DOHH2 (cell line): ENCODE data around the gene SAE1.
A peak's percentile ranks its signal among the peaks of the same experiment; 100 is the strongest.

Source experiments
- H3F3A ChIP-seq: fragments of 200-600 bp; sonication (generic), shearing (Covaris generic); 2 replicates; pipeline ENCODE4 v1.6.0; 2016; ENCODE audit warnings: antibody characterized with exemption, mild to moderate bottlenecking; ENCODE audit not compliant: control insufficient read depth, insufficient read depth
- H3K27ac ChIP-seq: fragments of 200-600 bp; sonication (generic); 2 replicates; pipeline ENCODE4 v1.5.1; 2014; ENCODE audit warnings: low read depth, mild to moderate bottlenecking, low read length, moderate library complexity
- H3K27me3 ChIP-seq: fragments of 200-600 bp; sonication (generic); 2 replicates; pipeline ENCODE4 v1.6.1; 2014; ENCODE audit warnings: mild to moderate bottlenecking, low read length, mixed read lengths; ENCODE audit not compliant: control insufficient read depth
- H3K36me3 ChIP-seq: fragments of 200-600 bp; sonication (generic); 2 replicates; pipeline ENCODE4 v1.6.1; 2014; ENCODE audit warnings: mild to moderate bottlenecking, low read length, moderate library complexity, mixed read lengths; ENCODE audit not compliant: control insufficient read depth
- H3K4me1 ChIP-seq: fragments of 200-600 bp; sonication (generic); 2 replicates; pipeline ENCODE4 v1.6.1; 2014; ENCODE audit warnings: mild to moderate bottlenecking, low read length, mixed read lengths; ENCODE audit not compliant: control insufficient read depth
- H3K4me2 ChIP-seq: fragments of 200-600 bp; sonication (generic); 2 replicates; pipeline ENCODE4 v1.6.0; 2014; ENCODE audit warnings: mild to moderate bottlenecking, low read length, moderate library complexity
- H3K4me3 ChIP-seq: fragments of 200-600 bp; sonication (generic); 2 replicates; pipeline ENCODE4 v1.5.1; 2014; ENCODE audit warnings: mild to moderate bottlenecking, low read length, mixed read lengths
- H3K79me2 ChIP-seq: fragments of 200-600 bp; sonication (generic); 2 replicates; pipeline ENCODE4 v1.6.1; 2014; ENCODE audit warnings: mild to moderate bottlenecking, low read length, mixed read lengths; ENCODE audit not compliant: control insufficient read depth
- H3K9me2 ChIP-seq: fragments of 200-600 bp; sonication (generic); replicated peaks from 2 replicates; pipeline ENCODE4 v1.6.1; 2014; ENCODE audit warnings: mild to moderate bottlenecking, low read length, mixed read lengths; ENCODE audit not compliant: control insufficient read depth
- H3K9me3 ChIP-seq: fragments of 200-600 bp; sonication (generic); 2 replicates; pipeline ENCODE4 v1.6.1; 2014; ENCODE audit warnings: antibody characterized with exemption, low read length, mixed read lengths; ENCODE audit not compliant: control insufficient read depth, insufficient read depth
- H4K20me1 ChIP-seq: fragments of 200-600 bp; sonication (generic); 2 replicates; pipeline ENCODE4 v1.6.0; 2014; ENCODE audit warnings: low read depth, mild to moderate bottlenecking, antibody characterized with exemption, low read length, moderate library complexity; ENCODE audit not compliant: control insufficient read depth, insufficient read depth
- EZH2phosphoT487 ChIP-seq: fragments of 200-600 bp; sonication (generic); IDR thresholded peaks from 2 replicates; pipeline ENCODE4 v1.6.1; 2017; ENCODE audit warnings: borderline replicate concordance, mild to moderate bottlenecking, antibody characterized with exemption, low read length, moderate library complexity, mixed read lengths
- TF ChIP-seq, protein P1 (sequence below): fragments of 200-600 bp; sonication (generic); IDR thresholded peaks from one replicate; pipeline ENCODE4 v1.5.1; 2014; ENCODE audit warnings: antibody characterized with exemption, mild to moderate bottlenecking, low read depth, low read length; ENCODE audit not compliant: poor library complexity, severe bottlenecking

SAE1 gene

DNA sequence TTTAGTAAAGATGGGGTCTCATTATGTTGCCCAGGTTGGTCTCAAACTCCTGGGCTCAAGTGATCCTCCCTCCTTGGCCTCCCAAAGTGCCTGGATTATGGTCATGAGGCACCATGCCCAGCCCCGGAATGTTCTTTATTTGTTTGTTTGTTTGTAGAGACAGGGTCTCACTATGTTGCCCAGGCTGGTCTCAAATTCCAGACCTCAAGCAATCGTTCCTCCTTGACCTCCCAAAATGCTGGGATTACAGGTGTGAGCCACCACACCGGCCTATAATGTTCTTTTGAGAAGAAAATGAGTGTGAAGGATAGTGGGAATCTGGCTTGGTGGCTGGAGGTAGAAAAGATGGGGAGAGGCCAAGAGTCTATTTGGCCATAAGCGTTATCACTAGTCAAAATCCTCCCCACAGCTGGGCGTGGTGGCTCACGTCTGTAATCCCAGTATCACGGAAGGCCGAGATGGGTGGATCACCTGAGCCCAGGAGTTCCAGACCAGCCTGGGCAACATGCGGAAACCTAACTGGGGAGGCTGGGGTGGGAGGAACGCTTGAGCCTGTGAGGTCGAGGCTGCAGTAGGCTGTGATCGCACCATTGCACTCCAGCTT, 105.5 kb downstream of the SAE1 start:
- no peak overlapping the region for H3K4me3 ChIP-seq
- H3K4me2 ChIP-seq, result no peak overlapping the region
- H3K27ac ChIP-seq, result no peak overlapping the region
- TF ChIP-seq EZH2phosphoT487, result no peak
- TF ChIP-seq, protein P1, sequence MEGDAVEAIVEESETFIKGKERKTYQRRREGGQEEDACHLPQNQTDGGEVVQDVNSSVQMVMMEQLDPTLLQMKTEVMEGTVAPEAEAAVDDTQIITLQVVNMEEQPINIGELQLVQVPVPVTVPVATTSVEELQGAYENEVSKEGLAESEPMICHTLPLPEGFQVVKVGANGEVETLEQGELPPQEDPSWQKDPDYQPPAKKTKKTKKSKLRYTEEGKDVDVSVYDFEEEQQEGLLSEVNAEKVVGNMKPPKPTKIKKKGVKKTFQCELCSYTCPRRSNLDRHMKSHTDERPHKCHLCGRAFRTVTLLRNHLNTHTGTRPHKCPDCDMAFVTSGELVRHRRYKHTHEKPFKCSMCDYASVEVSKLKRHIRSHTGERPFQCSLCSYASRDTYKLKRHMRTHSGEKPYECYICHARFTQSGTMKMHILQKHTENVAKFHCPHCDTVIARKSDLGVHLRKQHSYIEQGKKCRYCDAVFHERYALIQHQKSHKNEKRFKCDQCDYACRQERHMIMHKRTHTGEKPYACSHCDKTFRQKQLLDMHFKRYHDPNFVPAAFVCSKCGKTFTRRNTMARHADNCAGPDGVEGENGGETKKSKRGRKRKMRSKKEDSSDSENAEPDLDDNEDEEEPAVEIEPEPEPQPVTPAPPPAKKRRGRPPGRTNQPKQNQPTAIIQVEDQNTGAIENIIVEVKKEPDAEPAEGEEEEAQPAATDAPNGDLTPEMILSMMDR, result no peak
- H3F3A ChIP-seq, result peaks cover 11% of the 10 kb centered on the region
- no peaks in the 10 kb centered on the region for H4K20me1 ChIP-seq
- H3K36me3 ChIP-seq, result no peaks in the 10 kb centered on the region
- peaks cover 54% of the 10 kb centered on the region for H3K4me1 ChIP-seq
- no peaks in the 10 kb centered on the region for H3K9me3 ChIP-seq
- H3K9me2 ChIP-seq, result no peaks in the 10 kb centered on the region
- H3K27me3 ChIP-seq, result peaks cover 22% of the 10 kb centered on the region
- no peaks in the 10 kb centered on the region for H3K79me2 ChIP-seq

DNA sequence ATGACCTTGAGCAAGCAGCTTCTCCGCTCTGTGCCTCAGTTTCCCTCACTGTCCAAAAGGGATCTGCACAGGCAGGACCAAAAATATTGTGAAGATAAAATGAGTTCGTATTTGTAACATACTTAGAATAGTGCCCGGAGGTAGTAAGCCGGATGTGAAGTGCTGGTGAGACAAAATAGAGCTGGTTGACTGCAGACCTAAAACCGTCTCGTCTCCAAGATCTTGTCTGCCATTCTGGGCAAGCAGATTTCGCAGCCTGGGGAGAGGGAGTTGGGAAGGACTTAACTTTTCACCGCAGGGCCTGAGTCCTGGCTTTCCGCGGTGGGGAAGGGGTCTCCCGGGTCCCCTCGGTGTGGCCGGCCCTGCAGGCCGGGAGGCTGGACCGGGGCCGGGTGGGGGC, 108.5 kb downstream of the SAE1 start:
- TF ChIP-seq, protein P1, result no peak
- TF ChIP-seq EZH2phosphoT487, result no peak
- peak overlapping the region; percentile 54 for H3K4me2 ChIP-seq
- peaks cover 12% of the 10 kb centered on the region for H3F3A ChIP-seq
- H3K9me3 ChIP-seq, result no peaks in the 10 kb centered on the region
- H3K27ac ChIP-seq, result no peak overlapping the region
- peaks cover 62% of the 10 kb centered on the region for H3K4me1 ChIP-seq
- H3K9me2 ChIP-seq, result no peaks in the 10 kb centered on the region
- no peaks in the 10 kb centered on the region for H4K20me1 ChIP-seq
- no peaks in the 10 kb centered on the region for H3K36me3 ChIP-seq
- no peaks in the 10 kb centered on the region for H3K79me2 ChIP-seq
- H3K4me3 ChIP-seq, result peak overlapping the region; percentile 40; the same call in 1 of the 2 replicates
- peaks cover 36% of the 10 kb centered on the region for H3K27me3 ChIP-seq

DNA sequence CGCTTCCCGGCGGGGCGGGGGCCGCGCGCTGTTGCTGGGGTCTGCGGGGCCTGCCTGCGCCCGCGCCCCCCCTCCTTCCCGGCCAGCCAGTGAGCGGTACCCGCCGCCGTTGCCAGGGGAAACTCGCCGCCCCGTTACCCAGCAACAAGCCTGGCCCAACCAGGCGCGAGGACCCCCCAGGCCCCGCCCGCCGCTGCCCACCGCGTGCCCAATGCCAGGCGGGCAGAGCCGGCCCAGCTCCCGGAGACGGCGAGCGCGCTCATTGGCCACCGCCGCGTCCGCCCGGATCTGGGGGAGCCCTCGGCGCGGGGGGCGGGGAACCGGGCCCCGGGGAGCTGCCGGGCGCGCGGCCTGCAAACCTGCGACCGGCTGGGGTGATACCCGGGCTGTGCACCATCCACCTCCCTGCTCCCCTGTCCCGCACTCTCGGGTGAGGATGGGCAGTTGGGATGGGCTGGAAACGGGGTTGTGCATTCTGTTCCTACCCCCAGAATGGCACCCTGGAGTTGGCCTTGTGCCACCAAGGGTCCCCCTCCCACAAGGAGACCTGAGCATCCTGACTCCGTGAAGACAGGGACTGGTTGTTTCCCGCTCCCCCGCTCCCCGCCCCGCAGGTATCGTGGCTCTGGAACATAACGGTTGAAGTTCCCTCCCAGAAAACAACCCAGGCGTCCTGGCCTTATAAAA, 109.1 kb downstream of the SAE1 start:
- H3K4me2 ChIP-seq, result peak overlapping the region; percentile 54
- no peaks in the 10 kb centered on the region for H3K9me2 ChIP-seq
- H3K27ac ChIP-seq, result no peak overlapping the region
- no peaks in the 10 kb centered on the region for H4K20me1 ChIP-seq
- no peaks in the 10 kb centered on the region for H3K36me3 ChIP-seq
- no peak for TF ChIP-seq EZH2phosphoT487
- TF ChIP-seq, protein P1, result no peak
- no peaks in the 10 kb centered on the region for H3K79me2 ChIP-seq
- H3F3A ChIP-seq, result peaks cover 12% of the 10 kb centered on the region
- peaks cover 36% of the 10 kb centered on the region for H3K27me3 ChIP-seq
- peak overlapping the region; percentile 40 for H3K4me3 ChIP-seq
- H3K4me1 ChIP-seq, result peaks cover 66% of the 10 kb centered on the region
- H3K9me3 ChIP-seq, result no peaks in the 10 kb centered on the region
